Suppressor macrophage treated with lipopolysaccharide for 1 hour (primary cell): ENCODE measurements around the gene PLD5.
A peak's percentile ranks its signal among the peaks of the same experiment; 100 is the strongest.
"Not testable (repeated sequence)": the region's sequence is repeated elsewhere in the genome, so short reads cannot be mapped to it uniquely, and the experiment has no call there.

Source experiments
- DNase-seq, 3 donors: peaks; one replicate each; pipeline ENCODE4 v3.0.0-alpha.2; 2020 to 2022

PLD5 gene

DNA sequence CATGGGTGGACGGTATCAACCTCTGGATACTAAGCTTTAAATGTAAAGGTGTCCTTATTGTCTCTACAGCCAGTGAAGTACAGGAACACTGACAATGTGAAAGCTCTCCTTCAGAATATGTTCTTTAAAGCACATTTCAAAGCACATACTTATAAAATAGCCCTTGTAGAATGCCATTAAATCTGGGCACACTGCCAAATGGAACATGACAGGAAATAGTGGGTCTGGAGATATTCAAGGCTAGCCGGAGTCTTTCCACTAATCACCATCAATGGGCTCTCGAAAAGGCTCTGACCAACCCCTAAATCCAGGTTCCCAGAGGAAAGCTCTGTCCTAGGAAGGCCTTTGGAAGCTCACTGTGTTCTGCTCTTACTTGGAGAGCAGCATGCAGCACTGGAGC, 46.6 kb downstream of the PLD5 start:
- no peak for DNase-seq

DNA sequence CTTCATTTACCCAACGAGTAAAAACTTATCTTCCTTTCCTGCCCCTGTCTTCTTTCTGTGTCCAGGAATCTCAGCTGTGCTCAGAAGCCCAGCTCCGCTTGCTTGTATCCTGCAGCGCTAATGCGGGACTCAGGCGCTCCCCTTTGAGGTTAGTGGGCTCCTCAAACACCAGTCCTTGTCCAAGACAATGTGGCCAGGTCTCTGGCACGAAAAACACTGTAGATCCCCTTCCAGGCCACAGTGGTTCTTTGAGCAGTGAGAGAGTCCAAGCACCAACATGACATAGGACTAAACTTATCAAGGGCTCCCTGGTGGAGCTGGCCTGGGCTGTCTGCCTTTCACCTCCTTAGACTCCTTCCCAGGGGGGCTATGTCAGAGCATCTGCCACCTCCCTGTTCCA, 53.7 kb downstream of the PLD5 start:
- DNase-seq: no peak

DNA sequence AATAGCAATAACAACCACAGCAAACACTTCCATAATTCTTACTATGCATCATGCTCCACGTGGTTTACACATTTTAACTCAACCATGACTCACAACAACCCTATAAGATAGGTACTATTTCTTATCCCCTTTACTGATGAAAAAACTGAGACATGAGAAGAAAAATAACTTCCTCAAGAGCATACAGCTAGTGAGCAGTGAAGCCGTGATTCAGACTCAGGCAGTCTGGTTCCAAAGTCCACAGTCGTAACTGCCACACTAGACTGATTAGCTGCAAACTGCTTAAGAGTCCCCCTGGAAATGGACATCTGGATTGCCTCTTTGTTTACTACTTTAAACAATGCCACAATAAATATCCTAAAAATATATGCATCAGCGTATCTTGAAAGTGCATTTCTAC, 55.7 kb downstream of the PLD5 start:
- no peak for DNase-seq

- DNase-seq: peak; percentile 16 to 29 (median 25)
Measured at GRCh38 chr1:242467556-242468145, 56.8 kb downstream of the PLD5 start.

GRCh38 chr1:242462867-242463266, 61.6 kb downstream of the PLD5 start:
- no peak for DNase-seq

- not testable (repeated sequence) for DNase-seq
Measured at GRCh38 chr1:242459740-242460139, 64.8 kb downstream of the PLD5 start.

GRCh38 chr1:242456726-242457269, 67.7 kb downstream of the PLD5 start:
- no peak for DNase-seq

GRCh38 chr1:242455052-242455361, 69.5 kb downstream of the PLD5 start:
- DNase-seq: no peak

DNA sequence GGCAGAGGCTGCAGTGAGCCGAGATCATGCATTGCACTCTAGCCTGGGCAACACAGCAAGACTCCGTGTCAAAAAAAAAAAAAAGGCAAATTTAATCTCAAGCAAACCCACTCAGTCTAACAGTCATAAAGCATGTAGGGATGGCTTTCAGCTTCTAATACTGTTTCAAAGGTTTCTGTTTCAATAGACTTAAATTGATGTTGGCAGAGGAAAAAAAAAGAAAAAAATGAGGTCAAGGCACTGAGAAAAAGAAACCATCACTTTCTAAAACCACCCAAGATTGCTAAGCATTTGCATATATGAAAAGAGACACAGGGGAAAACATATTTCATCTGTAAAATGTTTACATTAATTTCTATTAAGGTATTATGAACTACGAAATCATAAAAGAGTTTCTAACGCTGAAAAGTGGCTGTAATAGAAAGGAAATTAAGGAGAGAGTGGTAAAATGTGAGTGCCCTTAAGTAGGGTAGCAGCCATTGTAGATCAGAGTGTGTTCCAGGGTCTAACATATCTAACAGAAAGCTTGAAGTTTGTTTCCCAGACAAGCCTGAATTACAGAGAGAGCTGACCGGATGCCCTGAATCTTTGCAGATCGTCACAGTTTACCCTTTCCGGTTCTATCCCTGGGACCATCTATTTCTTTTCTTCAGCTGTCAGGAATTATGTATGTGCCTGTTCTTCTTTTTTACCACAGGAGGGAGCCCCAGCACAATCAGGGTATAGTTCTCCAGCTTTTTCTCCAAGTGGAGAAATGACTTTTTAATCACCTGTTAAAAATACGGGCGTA, 70.0 kb downstream of the PLD5 start:
- peak; percentile 16 to 46 (median 37) for DNase-seq

DNA sequence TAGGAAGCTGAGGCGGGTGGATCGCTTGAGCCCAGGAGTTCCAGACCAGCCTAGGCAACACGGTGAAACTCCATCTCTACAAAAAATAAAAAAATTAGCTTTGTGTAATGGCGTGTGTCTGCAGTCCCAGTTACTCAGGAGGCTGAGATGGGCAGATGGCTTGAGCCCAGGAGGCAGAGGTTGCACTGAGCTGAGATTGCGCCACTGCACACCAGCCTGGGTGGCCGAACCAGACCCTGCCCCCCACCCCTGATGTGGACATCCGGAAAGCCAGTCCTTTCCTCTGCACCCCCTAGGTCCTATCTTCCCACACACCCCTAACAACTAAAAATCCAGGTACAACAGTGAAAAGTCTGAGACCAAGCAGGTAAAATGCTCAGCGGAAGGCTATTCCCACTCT, 71.9 kb downstream of the PLD5 start:
- no peak for DNase-seq

DNA sequence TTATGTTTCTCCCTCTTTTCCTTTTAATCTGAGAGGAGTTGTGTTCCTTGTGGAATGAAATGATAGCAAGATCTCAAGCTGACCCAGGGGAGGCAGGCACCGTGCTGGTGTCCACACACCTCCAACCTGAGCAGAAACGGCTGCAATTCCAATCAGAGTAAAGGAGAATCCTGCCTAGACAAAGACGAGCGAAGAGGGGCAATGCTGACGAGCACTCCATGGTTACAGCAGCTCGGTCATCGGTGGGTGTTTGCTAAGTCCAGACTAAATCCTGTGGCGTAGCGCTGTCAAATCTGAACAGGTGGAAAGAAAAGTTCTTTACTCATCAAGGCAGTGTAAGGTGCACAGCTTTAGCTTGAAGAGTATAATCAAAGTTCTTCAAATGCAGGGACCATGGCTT, 74.8 kb downstream of the PLD5 start:
- DNase-seq: no peak

DNA sequence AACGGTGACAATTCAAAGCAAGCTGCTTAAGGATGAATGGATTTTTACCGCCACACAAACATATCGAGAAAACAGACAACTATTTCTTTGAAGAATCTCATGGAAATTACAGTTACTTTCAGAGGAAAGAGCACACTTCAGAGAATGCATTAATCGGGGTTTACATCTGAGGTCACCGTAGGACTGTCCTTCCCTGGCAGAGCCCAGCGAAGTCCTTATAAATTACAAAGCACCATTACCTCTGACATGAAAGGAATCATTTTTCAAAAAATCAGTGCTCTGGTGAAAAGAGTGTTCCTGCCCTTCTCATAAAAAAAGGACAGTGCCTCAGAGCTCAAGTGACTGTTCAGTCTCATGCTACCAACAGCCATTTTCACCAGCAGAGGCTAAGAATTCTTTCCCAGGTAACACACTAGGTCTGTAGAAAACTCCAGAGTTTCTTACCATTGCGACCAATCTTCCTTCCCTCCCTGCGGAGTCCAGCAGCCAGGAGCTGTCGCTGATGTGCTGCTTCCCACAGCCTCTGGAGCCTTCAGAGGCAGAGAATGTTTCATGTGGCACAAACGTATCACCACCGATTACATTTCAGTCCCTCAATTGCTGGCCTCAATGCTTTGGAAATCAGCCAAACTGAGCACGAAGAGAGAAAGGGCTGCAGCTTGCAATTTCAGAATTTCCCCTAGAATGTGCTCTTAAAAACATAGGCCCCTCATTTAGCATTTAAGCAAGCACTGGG, 75.4 kb downstream of the PLD5 start:
- DNase-seq: no peak

DNA sequence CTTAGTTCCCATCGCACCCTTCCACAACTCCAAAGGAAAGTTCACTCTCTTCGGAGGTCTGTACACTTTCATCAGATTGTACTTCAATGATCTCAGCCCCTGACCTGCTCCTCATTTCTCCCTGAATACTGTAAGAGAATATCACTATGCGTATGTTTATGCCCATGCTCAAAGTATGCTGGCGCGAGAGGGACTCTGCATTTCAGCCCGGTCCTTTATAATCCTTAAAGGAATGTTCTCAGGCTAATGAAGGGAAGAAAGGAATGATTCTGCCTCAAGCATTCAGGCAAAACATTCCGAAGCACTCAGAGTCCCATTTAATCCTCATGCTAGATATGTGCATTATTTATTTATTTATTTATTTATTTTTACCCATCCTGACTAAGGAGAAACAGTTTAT, 76.8 kb downstream of the PLD5 start:
- no peak for DNase-seq

DNA sequence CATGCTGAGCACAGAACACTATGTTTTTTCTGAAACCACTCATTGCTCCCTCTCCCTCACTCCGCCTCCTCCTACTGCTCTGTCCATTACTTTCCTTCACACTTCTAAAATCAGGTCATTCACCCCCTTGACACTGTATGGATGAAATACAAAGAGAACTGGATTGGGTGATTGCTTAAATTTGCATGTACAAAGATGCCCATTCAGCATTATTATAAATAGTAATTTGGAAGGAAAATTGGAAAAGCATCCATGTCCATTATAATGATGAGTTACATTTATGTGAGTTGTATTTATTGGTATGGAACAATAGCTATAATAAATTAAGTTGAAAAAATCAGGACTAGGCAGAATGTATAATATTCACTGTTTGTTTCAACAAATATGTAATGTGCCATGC, 83.7 kb downstream of the PLD5 start:
- DNase-seq: no peak

DNA sequence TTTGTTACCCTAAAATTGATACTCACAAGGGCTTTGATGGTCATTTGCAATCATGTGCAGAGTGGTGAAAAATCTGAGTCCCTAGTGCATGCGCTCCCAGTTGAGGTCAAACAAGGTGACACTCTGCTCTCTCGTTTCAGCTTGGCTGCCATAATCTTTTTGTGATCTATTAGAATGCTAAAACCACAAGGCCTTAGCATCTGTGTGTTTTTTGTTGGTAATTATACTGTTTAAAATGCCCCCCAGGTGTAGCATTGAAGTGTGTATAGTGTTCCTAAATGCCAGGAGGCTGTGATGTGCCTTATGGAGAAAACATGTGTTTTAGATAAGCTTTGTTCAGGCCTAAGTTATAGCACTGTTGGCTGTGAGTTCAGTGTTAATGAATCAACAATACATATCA, 89.3 kb downstream of the PLD5 start:
- DNase-seq: no peak

GRCh38 chr1:242432491-242433095, 91.9 kb downstream of the PLD5 start:
- DNase-seq: no peak

GRCh38 chr1:242431786-242432185, 92.7 kb downstream of the PLD5 start:
- DNase-seq: no peak

DNA sequence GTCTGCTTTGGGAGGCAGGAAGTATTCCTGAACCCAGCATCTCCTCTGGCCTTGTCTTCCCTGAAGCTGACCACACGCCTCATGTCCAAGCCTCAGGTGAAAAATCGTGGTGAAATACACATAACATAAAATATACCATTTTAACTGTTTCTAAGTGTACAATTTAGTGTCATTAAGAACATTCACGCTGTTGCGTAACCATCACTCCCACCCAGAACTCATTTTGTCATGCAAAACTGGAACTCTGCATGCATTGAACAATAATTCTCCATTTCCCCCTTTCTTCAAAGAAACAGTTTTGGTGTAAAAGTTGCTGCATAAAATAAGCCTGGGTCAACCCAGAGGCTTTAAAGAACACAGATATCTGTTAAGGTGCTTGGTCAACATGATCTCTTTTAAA, 93.5 kb downstream of the PLD5 start:
- no peak for DNase-seq

- no peak for DNase-seq
Measured at GRCh38 chr1:242428399-242429190, 95.9 kb downstream of the PLD5 start.

- no peak for DNase-seq
Measured at GRCh38 chr1:242427519-242427918, 97.0 kb downstream of the PLD5 start.

GRCh38 chr1:242426271-242426905, 98.1 kb downstream of the PLD5 start:
- DNase-seq: no peak

- peak in 1 of 3 donors; percentile 2 for DNase-seq
Measured at GRCh38 chr1:242425232-242425631, 99.3 kb downstream of the PLD5 start.
